Adipocyte (in vitro differentiated cells): ENCODE measurements around the gene ITPR2.

Experiments
- DNase-seq: peaks from one replicate; pipeline ENCODE4 v3.0.0-alpha.2; 2015; ENCODE audit warnings: low read depth
- H3K27me3 ChIP-seq: replicated peaks from 2 replicates; pipeline ENCODE4 v1.7.0; 2013; ENCODE audit warnings: mild to moderate bottlenecking, low read length, moderate library complexity; ENCODE audit not compliant: control insufficient read depth, insufficient read depth
- H3K36me3 ChIP-seq: 2 replicates; pipeline ENCODE4 v1.7.0; 2013; ENCODE audit warnings: low read length, mild to moderate bottlenecking, moderate library complexity; ENCODE audit not compliant: control insufficient read depth, insufficient read depth, severe bottlenecking
- H3K4me1 ChIP-seq: 2 replicates; pipeline ENCODE4 v1.7.0; 2013; ENCODE audit warnings: mild to moderate bottlenecking, low read length, moderate library complexity; ENCODE audit not compliant: control insufficient read depth, insufficient read depth
- H3K4me3 ChIP-seq: 2 replicates; pipeline ENCODE4 v1.7.0; 2013; ENCODE audit warnings: mild to moderate bottlenecking, low read length, moderate library complexity
- H3K9ac ChIP-seq: 2 replicates; pipeline ENCODE4 v1.7.0; 2013; ENCODE audit warnings: mild to moderate bottlenecking, low read length, moderate library complexity
- H3K9me3 ChIP-seq: 2 replicates; pipeline ENCODE4 v1.7.0; 2013; ENCODE audit warnings: mild to moderate bottlenecking, low read length, moderate library complexity; ENCODE audit not compliant: control insufficient read depth

The ITPR2 gene

DNA sequence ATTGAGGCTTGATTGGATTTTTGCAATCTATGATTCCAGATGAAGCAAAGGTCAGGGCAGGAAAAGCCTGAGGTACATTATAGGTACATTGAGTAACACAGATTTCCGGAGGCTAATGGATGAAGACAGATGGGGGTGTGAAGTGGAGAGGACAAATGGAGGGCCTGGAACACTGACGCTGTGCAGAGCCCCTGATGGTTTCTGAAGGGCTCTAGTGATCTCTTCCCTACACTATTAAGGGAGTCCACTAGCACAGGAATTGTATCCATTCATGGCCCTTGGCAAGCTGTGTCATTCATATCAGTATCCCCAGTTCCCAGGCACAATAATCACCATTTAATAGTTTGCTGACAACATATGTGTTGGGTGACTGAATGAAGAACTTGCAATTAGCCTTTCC is 284.8 kb downstream of the ITPR2 start:
- H3K4me3 ChIP-seq: no peak overlapping the region
- no peak for DNase-seq
- no peak overlapping the region for H3K9ac ChIP-seq
- H3K9me3 ChIP-seq: no peaks in the 10 kb centered on the region
- no peaks in the 10 kb centered on the region for H3K4me1 ChIP-seq
- H3K27me3 ChIP-seq: no peaks in the 10 kb centered on the region
- no peaks in the 10 kb centered on the region for H3K36me3 ChIP-seq

DNA sequence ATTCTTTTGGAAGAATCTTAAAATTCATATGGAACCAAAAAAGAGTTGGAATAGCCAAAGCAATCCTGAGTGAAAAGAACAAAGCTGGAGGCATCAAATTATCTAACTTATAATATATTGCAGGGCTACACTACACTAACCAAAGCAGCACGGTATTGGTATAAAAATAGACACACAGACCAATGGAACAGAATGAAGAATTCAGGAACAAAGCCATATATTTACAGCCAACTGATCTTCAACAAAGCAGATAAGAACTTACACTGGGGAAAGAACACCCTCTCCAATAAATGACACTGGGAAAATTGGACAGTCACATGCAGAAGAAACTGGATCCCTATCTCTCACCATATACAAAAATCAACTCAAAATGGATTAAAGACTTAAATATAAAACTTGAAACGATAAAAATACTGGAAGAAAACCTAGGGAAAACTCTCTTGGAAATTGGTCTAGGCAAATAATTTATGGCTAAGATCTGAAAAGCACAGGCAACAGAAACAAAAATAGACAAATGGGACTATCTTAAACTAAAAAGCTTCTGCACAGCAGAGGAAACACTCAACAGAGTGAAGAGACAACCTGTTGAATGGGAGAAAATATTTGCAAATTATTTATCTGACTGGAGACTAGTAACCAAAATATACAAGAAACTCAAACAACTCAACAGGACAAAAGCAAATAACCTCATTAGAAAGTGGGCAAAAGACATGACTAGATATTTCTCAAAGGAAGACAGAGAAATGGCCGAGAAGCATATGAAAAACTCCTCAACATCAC is 286.3 kb downstream of the ITPR2 start:
- H3K4me1 ChIP-seq: no peaks in the 10 kb centered on the region
- H3K27me3 ChIP-seq: no peaks in the 10 kb centered on the region
- H3K4me3 ChIP-seq: no peak overlapping the region
- H3K9ac ChIP-seq: no peak overlapping the region
- H3K36me3 ChIP-seq: no peaks in the 10 kb centered on the region
- DNase-seq: no peak
- no peaks in the 10 kb centered on the region for H3K9me3 ChIP-seq

DNA sequence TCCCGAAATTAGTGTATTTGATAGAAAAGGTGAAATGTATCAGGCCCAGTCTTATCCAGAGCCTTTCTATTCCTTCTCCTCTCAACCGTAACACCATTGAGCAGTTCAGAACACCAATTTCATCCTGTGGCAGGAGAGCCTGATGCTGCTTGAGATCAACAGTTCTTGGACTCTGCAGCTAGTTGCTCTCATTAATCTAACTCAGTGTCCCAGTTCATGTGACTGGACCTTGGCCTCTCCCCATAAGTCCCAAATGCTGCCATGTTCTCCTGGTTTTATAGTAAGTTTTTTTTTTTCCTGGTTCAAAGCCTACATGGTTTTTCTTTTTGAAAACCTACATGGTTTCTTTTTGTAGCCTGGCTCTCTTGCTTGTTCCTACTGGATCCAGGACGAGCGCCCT is 293.9 kb downstream of the ITPR2 start:
- H3K9me3 ChIP-seq: no peaks in the 10 kb centered on the region
- H3K36me3 ChIP-seq: peaks cover 3% of the 10 kb centered on the region
- H3K9ac ChIP-seq: no peak overlapping the region
- no peak overlapping the region for H3K4me3 ChIP-seq
- DNase-seq: no peak
- H3K27me3 ChIP-seq: no peaks in the 10 kb centered on the region
- H3K4me1 ChIP-seq: no peaks in the 10 kb centered on the region

DNA sequence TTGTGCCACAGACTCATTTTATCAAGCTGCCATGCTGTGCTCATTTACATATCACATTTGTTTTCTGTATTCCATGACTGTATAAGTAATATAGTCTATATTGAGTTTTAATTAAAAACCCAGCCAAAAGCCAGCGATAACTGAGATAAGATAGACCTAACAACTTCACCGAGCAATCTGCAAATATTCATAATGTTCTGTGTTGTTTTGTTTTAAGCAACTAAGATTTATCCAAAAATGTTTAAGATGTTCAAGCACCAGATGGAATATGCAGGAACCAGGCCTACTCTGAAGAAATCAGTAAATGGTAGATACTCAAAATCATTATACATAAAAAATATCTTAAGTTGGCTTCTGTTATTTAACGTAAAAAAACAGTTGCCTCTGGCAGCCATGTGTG is 295.3 kb downstream of the ITPR2 start:
- DNase-seq: no peak
- no peaks in the 10 kb centered on the region for H3K4me1 ChIP-seq

DNA sequence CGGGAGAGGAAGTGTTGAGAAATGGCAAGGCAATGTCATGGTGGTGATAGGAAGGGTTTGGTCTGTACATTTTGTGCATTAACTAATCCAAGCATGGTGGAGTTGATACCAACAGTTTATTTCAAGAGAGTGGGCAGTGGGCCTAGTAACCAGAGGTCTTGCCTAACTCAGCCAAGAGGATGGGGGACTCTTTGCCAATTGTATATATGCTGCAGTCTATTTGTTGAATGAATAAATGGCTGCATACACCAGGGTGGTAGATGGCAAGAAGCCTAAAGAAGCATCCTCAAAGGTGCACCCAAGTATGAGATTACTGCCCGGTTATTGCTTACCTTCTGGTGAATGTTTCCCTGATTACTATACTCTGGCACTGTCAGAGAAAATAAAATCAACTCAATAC is 295.9 kb downstream of the ITPR2 start:
- no peaks in the 10 kb centered on the region for H3K9me3 ChIP-seq
- DNase-seq: no peak
- no peaks in the 10 kb centered on the region for H3K4me1 ChIP-seq
- H3K36me3 ChIP-seq: peaks cover 3% of the 10 kb centered on the region
- H3K4me3 ChIP-seq: no peak overlapping the region
- no peak overlapping the region for H3K9ac ChIP-seq
- no peaks in the 10 kb centered on the region for H3K27me3 ChIP-seq

More for the DNA sequence above, 295.3 kb downstream of the ITPR2 start:
- H3K27me3 ChIP-seq: no peaks in the 10 kb centered on the region
- H3K36me3 ChIP-seq: peaks cover 3% of the 10 kb centered on the region
- no peaks in the 10 kb centered on the region for H3K9me3 ChIP-seq
- no peak overlapping the region for H3K4me3 ChIP-seq
- no peak overlapping the region for H3K9ac ChIP-seq

DNA sequence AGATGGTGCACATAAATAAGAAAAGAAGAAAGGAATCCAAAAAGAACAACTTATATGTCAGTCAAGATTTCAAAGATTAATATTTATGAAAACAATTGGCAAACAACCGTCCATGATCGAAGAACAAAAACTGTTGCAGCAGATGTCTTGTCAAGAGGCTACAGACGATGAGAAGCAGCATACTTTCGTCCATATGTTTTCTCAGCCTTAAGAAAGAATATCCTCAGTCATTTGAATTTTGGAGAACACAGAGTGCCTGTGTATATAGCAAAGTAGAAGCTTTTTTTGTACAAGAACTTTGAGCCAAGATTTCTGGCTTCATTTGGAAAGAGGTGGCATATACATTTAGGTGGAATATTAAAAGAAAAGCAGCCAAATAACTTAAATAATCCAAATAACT is 297.2 kb downstream of the ITPR2 start:
- H3K4me3 ChIP-seq: no peak overlapping the region
- peaks cover 3% of the 10 kb centered on the region for H3K36me3 ChIP-seq
- H3K4me1 ChIP-seq: no peaks in the 10 kb centered on the region
- no peaks in the 10 kb centered on the region for H3K27me3 ChIP-seq
- no peaks in the 10 kb centered on the region for H3K9me3 ChIP-seq
- no peak overlapping the region for H3K9ac ChIP-seq
- no peak for DNase-seq

DNA sequence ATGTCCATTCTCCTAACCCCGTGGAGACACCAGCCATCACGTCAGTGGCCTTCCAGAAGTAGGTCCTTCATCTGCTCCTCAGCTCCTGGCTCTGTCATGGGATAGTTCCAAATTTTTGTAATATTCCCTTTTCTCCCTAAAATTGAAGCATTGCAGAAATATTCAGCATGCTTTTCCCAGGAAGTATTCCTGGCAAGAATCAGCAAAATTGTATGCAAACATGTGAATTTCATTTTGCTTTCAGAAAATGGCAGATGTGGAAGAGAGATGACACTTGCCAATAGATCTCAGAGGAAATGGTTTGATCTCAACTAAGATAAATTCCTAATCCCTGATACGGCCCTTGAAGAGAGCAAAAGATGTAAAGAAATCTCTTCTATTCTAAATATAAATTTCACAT is 298.9 kb downstream of the ITPR2 start:
- Histone ChIP-seq H3K36me3 (peaks cover 3% of the 10 kb centered on the region), H3K9ac (no peak overlapping the region), H3K9me3 (no peaks in the 10 kb centered on the region), H3K4me1 (no peaks in the 10 kb centered on the region), H3K27me3 (no peaks in the 10 kb centered on the region), H3K4me3 (no peak overlapping the region)
- DNase-seq: no peak

DNA sequence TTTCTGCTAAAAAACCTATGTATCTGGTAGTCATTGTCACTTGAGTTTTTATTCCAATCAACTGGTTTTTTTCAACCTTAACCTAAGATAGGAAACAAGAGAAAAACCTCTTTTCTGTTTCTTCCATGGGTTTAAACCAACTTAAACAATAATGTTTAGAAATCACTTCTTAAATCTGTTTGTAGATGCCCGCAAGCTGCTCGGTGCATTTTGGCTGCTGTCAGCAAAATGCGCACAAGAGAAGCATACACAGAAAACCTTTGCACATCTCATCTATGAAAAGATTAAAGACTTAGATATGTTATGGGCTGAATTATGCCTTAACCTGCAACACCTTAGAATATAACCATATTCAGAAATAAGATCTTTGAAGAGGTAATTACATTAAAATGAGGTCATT is 299.8 kb downstream of the ITPR2 start:
- H3K4me3 ChIP-seq: no peak overlapping the region
- H3K36me3 ChIP-seq: peaks cover 3% of the 10 kb centered on the region
- no peaks in the 10 kb centered on the region for H3K4me1 ChIP-seq
- H3K27me3 ChIP-seq: no peaks in the 10 kb centered on the region
- H3K9ac ChIP-seq: no peak overlapping the region
- H3K9me3 ChIP-seq: no peaks in the 10 kb centered on the region
- no peak for DNase-seq

DNA sequence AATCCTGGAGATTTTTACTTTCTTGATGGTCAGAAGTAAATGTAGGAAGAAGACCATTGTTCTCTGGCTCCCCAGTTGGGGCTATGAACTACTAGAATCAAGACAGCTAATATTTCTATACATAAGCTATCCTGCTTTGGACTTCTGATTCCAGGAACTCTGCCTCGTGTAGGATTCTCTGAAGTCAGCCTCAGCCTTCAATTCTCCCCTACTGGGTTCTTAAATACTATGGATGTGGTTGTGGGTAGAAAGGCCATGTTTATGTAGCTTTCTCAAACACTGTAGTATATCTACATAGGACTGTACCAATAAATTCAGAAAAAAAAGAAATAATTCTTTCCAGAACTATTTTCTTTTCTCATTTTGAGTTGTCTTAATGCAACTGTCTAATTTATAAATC is 302.5 kb downstream of the ITPR2 start:
- peaks cover 8% of the 10 kb centered on the region for H3K9me3 ChIP-seq
- DNase-seq: no peak
- no peaks in the 10 kb centered on the region for H3K4me1 ChIP-seq
- no peak overlapping the region for H3K9ac ChIP-seq
- no peak overlapping the region for H3K4me3 ChIP-seq
- H3K36me3 ChIP-seq: no peaks in the 10 kb centered on the region
- H3K27me3 ChIP-seq: no peaks in the 10 kb centered on the region

DNA sequence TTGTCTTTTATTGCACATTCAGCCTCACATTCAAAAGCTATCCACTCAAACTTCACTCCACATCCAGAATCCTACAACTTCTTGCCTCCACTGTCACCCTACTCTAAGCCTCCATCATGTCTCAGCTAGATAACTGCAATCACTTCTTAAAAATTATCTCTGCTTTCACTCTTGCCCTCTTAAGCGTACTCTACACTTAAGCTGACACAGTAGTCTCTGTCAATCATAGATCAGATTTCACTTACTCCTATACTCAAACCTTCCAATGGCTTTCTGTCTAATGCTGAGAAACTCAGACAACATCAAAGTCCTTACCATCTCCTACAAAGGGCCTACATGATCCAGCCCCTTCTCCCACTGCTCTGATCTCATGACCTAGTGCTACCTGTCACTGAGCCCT is 304.1 kb downstream of the ITPR2 start:
- DNase-seq: no peak
- Histone ChIP-seq H3K4me3 (no peak overlapping the region), H3K9ac (no peak overlapping the region), H3K36me3 (no peaks in the 10 kb centered on the region), H3K4me1 (peaks cover 3% of the 10 kb centered on the region), H3K27me3 (no peaks in the 10 kb centered on the region), H3K9me3 (peaks cover 14% of the 10 kb centered on the region)

DNA sequence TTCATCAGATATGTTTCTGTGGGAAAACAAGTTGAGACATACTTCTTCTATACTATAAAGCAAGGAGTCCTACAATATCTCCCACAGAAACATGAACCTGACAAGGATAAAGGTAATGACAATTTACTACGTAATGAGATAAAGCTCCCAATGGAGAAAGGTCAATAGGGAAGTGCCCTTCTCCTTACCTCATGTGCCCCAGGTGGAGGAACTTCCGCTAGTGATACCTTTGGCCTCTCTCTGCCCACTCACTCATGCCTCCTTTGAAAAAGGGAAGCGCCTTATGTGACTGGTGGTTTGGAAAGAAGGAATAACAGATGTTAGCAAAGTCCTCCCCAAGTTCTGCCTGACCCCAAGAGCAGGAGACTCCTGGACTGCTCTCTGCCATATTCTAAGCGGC is 305.3 kb downstream of the ITPR2 start:
- no peaks in the 10 kb centered on the region for H3K27me3 ChIP-seq
- H3K9ac ChIP-seq: no peak overlapping the region
- no peaks in the 10 kb centered on the region for H3K36me3 ChIP-seq
- no peak for DNase-seq
- H3K4me1 ChIP-seq: peaks cover 11% of the 10 kb centered on the region
- H3K4me3 ChIP-seq: no peak overlapping the region
- peaks cover 14% of the 10 kb centered on the region for H3K9me3 ChIP-seq
